Heart left ventricle (tissue), 16 donors: ENCODE measurements around the gene RPAP2. TPM values are rescaled to one million over a fixed set of nuclear protein-coding genes. Genes with fewer than 3 reads are reported as not detected.
"Not testable (repeated sequence)": the region's sequence is repeated elsewhere in the genome, so short reads cannot be mapped to it uniquely, and the experiment has no call there.

Experiments
- ATAC-seq, 4 donors: fragments of 200-7000 bp; cut with Tn5 transposase; one replicate each; pipeline ENCODE4 v1.9.1; 2020 to 2022; ENCODE audit warnings: moderate library complexity in 4 of 4, mild to moderate bottlenecking in 3 of 4, moderate number of reproducible peaks in 1 of 4
- DNase-seq, 5 donors: peaks; one replicate each; pipeline ENCODE4 v3.0.0-alpha.2; 2020
- H3K27ac ChIP-seq, 12 donors: fragments of 200-600 bp; sonication (generic) in 4 of 12; one replicate each; pipeline versions ENCODE4 v1.5.0 to v1.8.0; 2016 to 2022; ENCODE audit warnings: mild to moderate bottlenecking in 2 of 12
- H3K27me3 ChIP-seq, 9 donors: fragments of 200-600 bp; sonication (generic) in 2 of 9; one replicate each; pipeline versions ENCODE4 v1.5.1 to v1.8.0; 2016 to 2022; ENCODE audit warnings: mild to moderate bottlenecking in 3 of 9
- H3K36me3 ChIP-seq, 9 donors: fragments of 200-600 bp; sonication (generic) in 2 of 9; one replicate each; pipeline versions ENCODE4 v1.5.0 to v1.8.0; 2018 to 2022; ENCODE audit warnings: mild to moderate bottlenecking in 2 of 9
- H3K4me1 ChIP-seq, 12 donors: fragments of 200-600 bp; sonication (generic) in 4 of 12; one replicate each; pipeline versions ENCODE4 v1.5.0 to v1.8.0; 2016 to 2022; ENCODE audit warnings: mild to moderate bottlenecking in 3 of 12
- H3K4me3 ChIP-seq, 12 donors: fragments of 200-600 bp; sonication (generic) in 4 of 12; one replicate each; pipeline versions ENCODE4 v1.5.0 to v1.8.0; 2017 to 2022; ENCODE audit warnings: mild to moderate bottlenecking in 9 of 12, moderate library complexity in 4 of 12
- H3K9me3 ChIP-seq, 12 donors: fragments of 200-600 bp; sonication (generic) in 4 of 12; one replicate each; pipeline versions ENCODE4 v1.5.0 to v1.8.0; 2016 to 2022; ENCODE audit warnings: mild to moderate bottlenecking in 1 of 12
- POLR2A ChIP-seq, 2 donors: fragments of 450-650 bp; IDR thresholded peaks; one replicate each; pipeline ENCODE4 v1.6.1; 2017; ENCODE audit warnings: antibody characterized with exemption in 2 of 2, mild to moderate bottlenecking in 2 of 2, moderate library complexity in 2 of 2
- WGBS, 4 donors: extraction: QIAGEN DNeasy Blood & Tissue Kit in 2 of 4; methylation state at CpG; one replicate each; pipeline versions ENCODE4 v1.1.5 to v1.1.7; 2013 to 2018; 5-methylcytosine and 5-hydroxymethylcytosine counted together
- intact Hi-C, 10 donors: fragments of 100-400 bp; cut with DNase I; formaldehyde crosslinking; loops; one replicate each; pipeline versions ENCODE4 v1.11.1 to v1.14.2; 2022
- polyA plus RNA-seq, 2 donors: library from polyadenylated mRNA; stranded (reverse); fragments of 200-250 nt; gene quantifications; one replicate each; pipeline ENCODE4 v1.2.3, GENCODE V29; 2013
- total RNA-seq, 9 donors: library from RNA; depleted of rRNA in 2 of 9; stranded (reverse); fragments of >200 nt in 2 of 9; fragmentation: NEBNext Ultra II Directional in 3 of 9; extraction: Animal tissue kit (Norgen Biotek cat#: 25700) in 3 of 9; gene quantifications; one replicate each; pipeline versions ENCODE4 v1.1.0 to v1.2.4, GENCODE V29; 2016 to 2023
- TF ChIP-seq, protein P1 (sequence below), 12 donors: fragments of 200-600 bp; sonication (generic) in 4 of 12; IDR thresholded peaks; one replicate each; pipeline versions ENCODE4 v1.5.0 to v1.8.0; 2018 to 2022; ENCODE audit warnings: antibody characterized with exemption in 12 of 12, mild to moderate bottlenecking in 5 of 12
- donor health status: ischemic (EF 13 %, LVEDD 7.1; RV severe dilation, severe dysfunction).
- donor health status: healthy with polysubstance abuse.
- donor health status: DM: no; HTN: yes; CAD: no.
- donor health status: DM: no; HTN: no; CAD: no.
- donor health status: ischemic (EF 25% LVEDD 6.9; RV normal size, moderate dysfunction).
- donor health status: ischemic (EF 25% LVEDD 5.7; RV mildly dilated, moderate dysfunction).
- donor health status: healthy.
- donor health status: DM: yes; HTN: yes; CAD: no.
- donor health status: ischemic (EF 35%, LVEDD 5.7; RV mildly dilated, moderate dysfunction).
- donor health status: nonischemic (EF 11% LVEDD 7.7; RV severe dilation, severe dysfunction).
- donor health status: DM: yes; HTN: yes; CAD: no.
- donor health status: PGD.
- donor health status: ischemic (EF 29% LVEDD 5.4; RV normal size, mild dysfunction).
- donor health status: nonischemic (EF 23%, LVEDD 6.1; RV moderate dilation, normal function).

Gene RPAP2
- total and polyA plus RNA-seq, 11 donors: 6.7 to 27.7 (median 23.2) TPM

GRCh38 chr1:92380867-92381266 is 82.0 kb downstream of the RPAP2 start:
- intact Hi-C loops: no loop called here
- TF ChIP-seq, protein P1, sequence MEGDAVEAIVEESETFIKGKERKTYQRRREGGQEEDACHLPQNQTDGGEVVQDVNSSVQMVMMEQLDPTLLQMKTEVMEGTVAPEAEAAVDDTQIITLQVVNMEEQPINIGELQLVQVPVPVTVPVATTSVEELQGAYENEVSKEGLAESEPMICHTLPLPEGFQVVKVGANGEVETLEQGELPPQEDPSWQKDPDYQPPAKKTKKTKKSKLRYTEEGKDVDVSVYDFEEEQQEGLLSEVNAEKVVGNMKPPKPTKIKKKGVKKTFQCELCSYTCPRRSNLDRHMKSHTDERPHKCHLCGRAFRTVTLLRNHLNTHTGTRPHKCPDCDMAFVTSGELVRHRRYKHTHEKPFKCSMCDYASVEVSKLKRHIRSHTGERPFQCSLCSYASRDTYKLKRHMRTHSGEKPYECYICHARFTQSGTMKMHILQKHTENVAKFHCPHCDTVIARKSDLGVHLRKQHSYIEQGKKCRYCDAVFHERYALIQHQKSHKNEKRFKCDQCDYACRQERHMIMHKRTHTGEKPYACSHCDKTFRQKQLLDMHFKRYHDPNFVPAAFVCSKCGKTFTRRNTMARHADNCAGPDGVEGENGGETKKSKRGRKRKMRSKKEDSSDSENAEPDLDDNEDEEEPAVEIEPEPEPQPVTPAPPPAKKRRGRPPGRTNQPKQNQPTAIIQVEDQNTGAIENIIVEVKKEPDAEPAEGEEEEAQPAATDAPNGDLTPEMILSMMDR (IDR thresholded peaks at IDR 0.05): no peak
- no peak for TF ChIP-seq POLR2A (IDR thresholded peaks at IDR 0.05)
- no peaks in the 10 kb centered on the region for H3K27me3 ChIP-seq
- H3K4me1 ChIP-seq: peaks cover 0 to 3% (median 0%) of the 10 kb centered on the region in 12 donors
- H3K9me3 ChIP-seq: peaks cover 0 to 12% (median 0%) of the 10 kb centered on the region in 12 donors
- H3K36me3 ChIP-seq: peaks cover 0 to 28% (median 2%) of the 10 kb centered on the region in 9 donors
- no peak overlapping the region for H3K27ac ChIP-seq
- 90 to 93% (median 92%) methylated on average over 2 of the region's 2 CpGs for WGBS, 4 donors
- ATAC-seq: no peak
- no peak for DNase-seq
- no peak overlapping the region for H3K4me3 ChIP-seq

DNA sequence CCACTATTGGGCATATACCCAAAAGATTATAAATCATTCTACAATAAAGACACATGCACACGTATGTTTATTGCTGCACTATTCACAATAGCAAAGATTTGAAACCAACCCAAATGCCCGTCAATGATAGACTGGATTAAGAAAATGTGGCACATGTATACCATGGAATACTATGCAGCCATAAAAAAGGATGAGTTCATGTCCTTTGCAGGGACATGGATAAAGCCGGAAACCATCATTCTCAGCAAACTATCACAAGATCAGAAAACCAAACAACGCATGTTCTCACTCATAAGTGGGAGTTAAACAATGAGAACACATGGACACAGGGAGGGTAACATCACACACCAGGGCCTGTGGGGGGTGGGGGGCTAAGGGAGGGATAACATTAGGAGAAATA is 95.1 kb downstream of the RPAP2 start:
- ATAC-seq, H3K27me3 ChIP-seq, H3K4me3 ChIP-seq, H3K27ac ChIP-seq, H3K4me1 ChIP-seq, H3K36me3 ChIP-seq, DNase-seq, intact Hi-C loops: not testable (repeated sequence)
- WGBS, 4 donors: 87 to 99% (median 97%) methylated on average over 4 of the region's 4 CpGs
- H3K9me3 ChIP-seq: peaks cover 0 to 54% (median 22%) of the 10 kb centered on the region in 12 donors

- no peak overlapping the region for H3K27ac ChIP-seq
- ATAC-seq (no peak), DNase-seq (no peak)
- H3K36me3 ChIP-seq: no peaks in the 10 kb centered on the region
- H3K9me3 ChIP-seq: peaks cover 0 to 35% (median 21%) of the 10 kb centered on the region in 12 donors
- no peaks in the 10 kb centered on the region for H3K4me1 ChIP-seq
- H3K4me3 ChIP-seq: no peak overlapping the region
- intact Hi-C loops: no loop called here
- TF ChIP-seq, protein P1 (IDR thresholded peaks at IDR 0.05): no peak
- no peak for TF ChIP-seq POLR2A (IDR thresholded peaks at IDR 0.05)
- WGBS, 4 donors: 80 to 88% (median 82%) methylated on average over 2 of the region's 2 CpGs
- no peaks in the 10 kb centered on the region for H3K27me3 ChIP-seq
Observed at GRCh38 chr1:92398519-92398918, 99.7 kb downstream of the RPAP2 start.

GRCh38 chr1:92399076-92399475 is 100.2 kb downstream of the RPAP2 start:
- intact Hi-C loops: no loop called here
- no peak for ATAC-seq
- H3K4me3 ChIP-seq: no peak overlapping the region
- TF ChIP-seq POLR2A (IDR thresholded peaks at IDR 0.05): no peak
- TF ChIP-seq, protein P1 (IDR thresholded peaks at IDR 0.05): no peak
- H3K4me1 ChIP-seq: no peaks in the 10 kb centered on the region
- H3K36me3 ChIP-seq: no peaks in the 10 kb centered on the region
- no peak overlapping the region for H3K27ac ChIP-seq
- no peaks in the 10 kb centered on the region for H3K27me3 ChIP-seq
- H3K9me3 ChIP-seq: peaks cover 0 to 32% (median 19%) of the 10 kb centered on the region in 12 donors
- no peak for DNase-seq

GRCh38 chr1:92404661-92405060 is 105.8 kb downstream of the RPAP2 start:
- Histone ChIP-seq H3K36me3 (no peaks in the 10 kb centered on the region), H3K9me3 (peaks cover 0 to 23% (median 11%) of the 10 kb centered on the region in 12 donors), H3K4me3 (no peak overlapping the region), H3K27me3 (no peaks in the 10 kb centered on the region), H3K4me1 (no peaks in the 10 kb centered on the region), H3K27ac (no peak overlapping the region)
- intact Hi-C loops: no loop called here
- TF ChIP-seq, protein P1 (IDR thresholded peaks at IDR 0.05): no peak
- TF ChIP-seq POLR2A (IDR thresholded peaks at IDR 0.05): no peak
- DNase-seq (no peak), ATAC-seq (no peak)
- 82 to 96% (median 86%) methylated on average over 1 of the region's 1 CpG for whole genome bisulfite sequencing, 4 donors
